HG03045 (cell line): ENCODE results near the gene DNAAF1.

Experiments
- ATAC-seq: cut with Tn5 transposase; IDR thresholded peaks from one replicate; pipeline ENCODE4 v1.9.1; 2021; ENCODE audit warnings: mild to moderate bottlenecking, moderate library complexity; ENCODE audit not compliant: unreplicated experiment

DNAAF1 gene

GRCh38 chr16:84159007-84159406, 13.9 kb downstream of the DNAAF1 start:
- ATAC-seq = no peak

- no peak for ATAC-seq
Measured at GRCh38 chr16:84159800-84160199, 14.7 kb downstream of the DNAAF1 start.

GRCh38 chr16:84161037-84161436, 15.9 kb downstream of the DNAAF1 start:
- no peak for ATAC-seq

- no peak for ATAC-seq
Measured at GRCh38 chr16:84161801-84162200, 16.7 kb downstream of the DNAAF1 start.

GRCh38 chr16:84165746-84166145, 20.6 kb downstream of the DNAAF1 start:
- ATAC-seq = no peak

- ATAC-seq = no peak
Measured at GRCh38 chr16:84166796-84167695, 21.9 kb downstream of the DNAAF1 start.

GRCh38 chr16:84169765-84170310, 24.7 kb downstream of the DNAAF1 start:
- ATAC-seq = no peak

GRCh38 chr16:84174396-84174795, 29.3 kb downstream of the DNAAF1 start:
- ATAC-seq = no peak

GRCh38 chr16:84175350-84176081, 30.4 kb downstream of the DNAAF1 start:
- ATAC-seq = peak; percentile 72

GRCh38 chr16:84176192-84177053, 31.3 kb downstream of the DNAAF1 start:
- ATAC-seq = no peak

- ATAC-seq = no peak
Measured at GRCh38 chr16:84177741-84178073, 32.6 kb downstream of the DNAAF1 start.

- no peak for ATAC-seq
Measured at GRCh38 chr16:84178146-84178765, 33.1 kb downstream of the DNAAF1 start.

- ATAC-seq = no peak
Measured at GRCh38 chr16:84178892-84179611, 33.9 kb downstream of the DNAAF1 start.

GRCh38 chr16:84179612-84180320, 34.7 kb downstream of the DNAAF1 start:
- no peak for ATAC-seq

GRCh38 chr16:84180519-84181140, 35.5 kb downstream of the DNAAF1 start:
- ATAC-seq = no peak

- ATAC-seq = no peak
Measured at GRCh38 chr16:84181144-84181915, 36.2 kb downstream of the DNAAF1 start.

- ATAC-seq = no peak
Measured at GRCh38 chr16:84182104-84182503, 37.0 kb downstream of the DNAAF1 start.
